ELF-1 (cell line): ENCODE measurements around the gene AOAH.
A peak's percentile ranks its signal among the peaks of the same experiment; 100 is the strongest.
"Not testable (repeated sequence)": the region's sequence is repeated elsewhere in the genome, so short reads cannot be mapped to it uniquely, and the experiment has no call there.

Source experiments
- DNase-seq: peaks from one replicate; pipeline ENCODE4 v3.0.0-alpha.2; 2016; ENCODE audit warnings: low read depth, low spot score

AOAH gene

GRCh38 chr7:36473454-36474282 is 250.6 kb downstream of the AOAH start:
- peak; percentile 72 for DNase-seq

GRCh38 chr7:36472141-36472729 is 252.1 kb downstream of the AOAH start:
- no peak for DNase-seq

GRCh38 chr7:36469236-36469635 is 255.1 kb downstream of the AOAH start:
- DNase-seq, result no peak

- no peak for DNase-seq
Observed at GRCh38 chr7:36468370-36469101, 255.8 kb downstream of the AOAH start.

DNA sequence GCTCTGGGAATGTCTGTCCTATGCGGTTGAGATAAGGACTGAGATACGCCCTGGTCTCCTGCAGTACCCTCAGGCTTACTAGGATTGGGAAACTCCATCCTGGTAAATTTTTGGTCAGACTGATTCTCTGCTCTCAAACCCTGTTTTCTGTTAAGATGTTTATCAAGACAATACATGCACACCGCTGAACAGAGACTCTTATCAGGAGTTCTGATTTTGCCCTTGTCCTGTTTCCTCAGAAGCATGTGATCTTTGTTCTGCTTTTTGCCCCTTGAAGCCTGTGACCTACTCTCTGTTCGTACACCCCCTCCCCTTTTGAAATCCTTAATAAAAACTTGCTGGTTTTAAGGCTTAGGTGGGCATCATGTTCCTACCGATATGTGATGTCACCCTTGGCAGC is 258.3 kb downstream of the AOAH start:
- DNase-seq, result not testable (repeated sequence)

DNA sequence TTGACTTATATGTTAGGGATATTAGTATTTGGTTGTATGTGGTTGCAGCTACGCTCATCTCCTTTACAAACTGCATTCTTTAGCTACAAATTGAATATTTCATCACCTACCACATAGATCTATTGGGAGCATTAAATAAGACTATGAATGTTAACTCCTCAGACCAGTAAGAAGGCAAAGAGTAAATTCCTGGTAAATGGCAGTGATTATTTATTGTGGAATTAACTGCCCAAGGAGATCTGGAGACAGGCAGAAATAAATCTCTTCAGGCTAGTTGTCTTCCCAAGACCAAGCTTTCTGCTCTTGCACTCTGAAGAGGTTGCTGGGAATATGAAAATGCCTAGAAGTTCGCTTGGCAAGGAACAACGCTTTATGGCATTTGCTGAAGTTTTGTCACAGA is 260.0 kb downstream of the AOAH start:
- DNase-seq, result no peak
